Epidermal melanocyte (primary cell): ENCODE measurements around the gene COQ4.
A peak's percentile ranks its signal among the peaks of the same experiment; 100 is the strongest.

ENCODE experiments used
- DNase-seq: peaks from one replicate; pipeline ENCODE4 v3.0.0; 2011; ENCODE audit warnings: low spot score; ENCODE audit not compliant: insufficient read length

COQ4 gene

DNA sequence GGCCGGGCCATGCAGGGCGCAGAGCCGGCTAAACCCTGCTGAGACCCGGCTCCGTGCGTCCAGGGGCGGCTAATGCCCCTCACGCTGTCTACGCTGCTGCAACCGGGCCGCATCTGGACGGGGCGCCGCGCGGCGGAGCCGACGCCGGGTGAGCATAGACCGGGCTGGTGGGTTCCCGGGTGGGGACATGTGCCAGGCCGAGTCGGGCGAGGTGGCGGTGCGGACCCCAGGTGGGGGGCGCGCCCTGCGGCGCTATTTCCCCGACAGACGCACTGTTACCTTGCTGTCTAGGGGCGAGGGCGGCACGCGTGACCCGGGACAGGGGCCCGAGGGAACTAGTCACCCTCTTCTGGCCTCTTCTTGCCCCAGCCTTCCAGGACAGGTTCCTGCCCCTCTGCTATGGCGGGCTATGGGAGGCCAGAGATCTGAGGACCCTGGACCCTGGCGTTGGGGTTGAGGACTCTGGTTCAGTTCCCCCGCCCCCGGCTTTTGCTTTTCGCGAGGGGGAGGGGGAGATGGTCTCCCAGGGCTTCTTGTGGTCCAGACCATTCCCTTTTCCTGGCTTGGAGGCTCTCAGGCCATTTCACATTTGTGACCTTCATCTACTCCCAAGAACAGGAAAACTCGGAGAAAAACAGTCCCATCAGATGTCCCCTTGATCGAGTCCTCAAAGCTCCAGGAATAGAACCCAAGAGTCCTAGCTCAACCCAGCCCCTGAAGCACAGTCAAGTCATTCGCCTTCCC is 18.2 kb downstream of the COQ4 start:
- no peak for DNase-seq

DNA sequence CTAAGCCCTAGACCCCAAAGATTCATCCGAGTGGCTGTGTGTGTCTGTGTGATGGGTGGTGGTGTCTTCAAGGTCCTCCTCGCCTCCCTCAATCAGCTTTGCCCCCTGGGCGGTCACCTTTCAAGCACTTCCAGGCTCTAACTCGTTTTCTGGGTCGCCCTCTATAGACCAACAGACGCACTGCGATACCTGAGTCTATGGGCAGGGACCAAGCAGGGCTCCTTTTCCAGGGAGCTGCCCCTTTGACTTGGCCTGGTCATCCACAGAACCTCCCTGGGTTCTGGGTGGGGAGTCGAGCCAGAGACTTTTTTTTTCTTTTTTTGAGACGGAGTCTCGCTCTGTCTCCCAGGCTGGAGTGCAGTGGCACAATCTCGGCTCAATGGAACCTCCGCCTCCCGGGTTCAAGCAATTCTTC is 18.8 kb downstream of the COQ4 start:
- peak; percentile 83 for DNase-seq

DNA sequence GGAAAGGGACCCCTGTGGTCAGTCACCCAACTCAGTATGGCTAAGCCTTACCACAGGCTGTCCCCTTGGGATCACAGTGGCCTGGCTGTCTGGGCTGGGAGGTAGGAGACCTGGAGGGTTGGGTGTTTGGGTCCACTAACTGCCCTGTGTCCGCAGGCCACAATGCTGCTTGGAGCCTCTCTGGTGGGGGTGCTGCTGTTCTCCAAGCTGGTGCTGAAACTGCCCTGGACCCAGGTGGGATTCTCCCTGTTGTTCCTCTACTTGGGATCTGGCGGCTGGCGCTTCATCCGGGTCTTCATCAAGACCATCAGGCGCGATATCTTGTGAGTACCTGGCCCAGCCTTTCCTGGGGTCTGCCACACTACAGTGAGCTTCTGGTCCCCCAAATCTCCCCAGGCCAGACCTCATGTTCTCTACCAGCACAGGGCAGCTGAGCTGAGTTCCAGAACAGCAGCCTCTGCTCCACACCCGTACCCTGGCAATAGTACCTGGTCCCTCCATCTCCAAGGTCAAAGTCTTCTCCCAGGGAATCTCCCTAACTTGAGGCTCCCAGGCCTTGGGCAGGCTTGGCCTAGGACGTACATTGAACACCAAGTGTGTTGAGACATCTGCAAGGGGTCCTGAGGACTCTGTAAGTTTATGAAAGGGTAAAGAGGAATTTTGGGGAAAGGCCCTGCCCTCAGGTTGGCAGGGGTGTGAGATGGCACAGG is 20.5 kb downstream of the COQ4 start:
- no peak for DNase-seq

DNA sequence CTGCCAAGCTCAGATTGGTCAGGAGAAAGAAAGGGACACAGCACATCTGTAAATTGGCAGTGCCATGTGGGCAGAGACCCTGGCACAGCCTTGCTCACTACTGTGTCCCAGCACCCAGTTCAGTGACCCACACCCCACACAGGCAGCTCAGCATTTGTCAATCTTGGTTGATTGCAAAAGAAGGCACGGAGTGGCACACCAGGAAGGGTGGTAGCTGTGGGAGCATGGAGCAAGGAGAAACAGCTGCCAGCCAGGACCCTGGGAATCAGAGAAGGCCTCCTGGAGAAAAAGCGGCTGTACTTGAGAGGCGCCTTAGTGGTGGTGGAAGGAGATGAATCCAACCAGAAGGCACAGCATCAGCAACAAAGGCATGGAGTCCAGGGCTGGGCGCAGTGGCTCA is 21.2 kb downstream of the COQ4 start:
- DNase-seq = no peak

DNA sequence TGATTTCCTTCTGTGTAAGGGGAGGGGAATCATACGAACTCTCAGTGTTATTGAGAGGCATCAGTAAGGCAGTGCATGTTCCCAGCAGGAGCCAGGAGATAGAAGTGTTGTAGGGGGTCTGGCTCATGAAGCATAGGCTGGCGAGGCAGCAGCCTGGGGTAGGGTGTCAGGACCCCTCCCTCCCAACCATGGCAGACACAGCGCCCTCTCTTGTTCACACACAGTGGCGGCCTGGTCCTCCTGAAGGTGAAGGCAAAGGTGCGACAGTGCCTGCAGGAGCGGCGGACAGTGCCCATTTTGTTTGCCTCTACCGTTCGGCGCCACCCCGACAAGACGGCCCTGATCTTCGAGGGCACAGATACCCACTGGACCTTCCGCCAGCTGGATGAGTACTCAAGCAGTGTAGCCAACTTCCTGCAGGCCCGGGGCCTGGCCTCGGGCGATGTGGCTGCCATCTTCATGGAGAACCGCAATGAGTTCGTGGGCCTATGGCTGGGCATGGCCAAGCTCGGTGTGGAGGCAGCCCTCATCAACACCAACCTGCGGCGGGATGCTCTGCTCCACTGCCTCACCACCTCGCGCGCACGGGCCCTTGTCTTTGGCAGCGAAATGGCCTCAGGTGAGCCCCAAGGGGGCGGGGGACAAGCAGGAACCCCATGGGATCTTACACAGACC is 22.4 kb downstream of the COQ4 start:
- DNase-seq = no peak

DNA sequence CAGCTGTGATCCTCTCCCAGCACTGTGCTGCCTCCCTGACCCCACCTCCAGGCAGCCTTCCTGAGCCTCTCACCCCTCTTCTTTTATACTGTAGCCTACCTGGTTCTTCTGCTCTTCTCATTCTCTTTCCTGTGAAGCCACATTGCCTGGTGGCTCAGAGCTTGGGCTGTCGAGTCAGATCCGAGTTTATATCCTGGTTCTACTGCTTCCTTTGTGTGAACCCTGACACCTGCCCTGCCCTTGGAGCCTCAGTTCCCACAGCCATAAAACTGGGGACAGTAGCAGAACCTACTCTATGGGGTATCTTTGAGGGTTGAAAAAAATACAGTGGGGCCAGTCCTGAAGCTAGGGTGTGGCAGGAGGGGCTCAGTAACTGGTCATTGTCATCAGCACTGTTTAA is 26.5 kb downstream of the COQ4 start:
- no peak for DNase-seq

DNA sequence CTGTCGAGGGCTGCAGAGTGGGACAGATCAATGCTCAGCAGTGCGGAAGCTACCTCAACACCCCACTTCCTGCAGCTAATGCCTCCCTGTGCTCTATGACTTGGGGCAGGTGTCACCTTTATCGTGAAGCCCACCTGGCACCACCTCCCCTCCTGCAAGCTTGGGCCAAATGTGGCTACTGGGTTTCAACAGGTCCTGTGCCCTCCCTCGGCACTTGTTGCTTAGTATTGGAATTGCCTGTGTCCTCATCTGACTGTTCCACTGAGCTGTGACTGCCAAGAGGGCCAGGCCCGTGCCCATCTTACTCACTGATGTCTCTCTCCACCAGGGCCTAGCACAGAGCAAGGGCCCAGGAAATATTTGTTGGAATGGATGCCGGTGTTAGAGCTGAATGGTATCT is 27.1 kb downstream of the COQ4 start:
- no peak for DNase-seq

DNA sequence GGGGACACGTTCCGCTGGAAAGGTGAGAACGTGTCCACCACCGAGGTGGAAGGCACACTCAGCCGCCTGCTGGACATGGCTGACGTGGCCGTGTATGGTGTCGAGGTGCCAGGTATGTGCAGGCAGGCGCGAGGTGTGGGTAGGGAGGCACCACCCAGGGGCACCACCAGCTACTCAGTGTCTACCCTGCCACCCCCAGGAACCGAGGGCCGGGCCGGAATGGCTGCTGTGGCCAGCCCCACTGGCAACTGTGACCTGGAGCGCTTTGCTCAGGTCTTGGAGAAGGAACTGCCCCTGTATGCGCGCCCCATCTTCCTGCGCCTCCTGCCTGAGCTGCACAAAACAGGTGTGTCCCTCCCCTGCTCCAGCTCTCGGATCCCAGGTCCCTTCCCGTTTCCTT is 32.8 kb downstream of the COQ4 start:
- no peak for DNase-seq

DNA sequence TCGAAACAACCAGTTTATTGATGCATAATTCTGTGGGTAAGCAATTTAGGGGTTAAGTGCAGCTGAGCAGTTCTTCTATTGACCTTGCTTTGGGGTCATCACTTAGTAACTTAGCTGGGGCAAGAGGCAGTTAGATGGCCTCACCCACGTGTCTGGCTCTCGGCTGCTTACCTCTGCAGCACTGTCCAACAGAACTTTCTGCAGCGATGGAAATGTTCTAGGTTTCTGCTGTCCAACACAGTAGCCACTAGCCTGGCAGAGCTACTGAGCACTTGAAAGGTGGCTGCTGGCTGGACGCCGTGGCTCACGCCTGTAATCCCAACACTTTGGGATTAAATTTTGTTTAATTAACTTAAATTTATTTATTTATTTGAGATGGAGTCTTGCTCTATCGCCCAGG is 35.5 kb downstream of the COQ4 start:
- DNase-seq = no peak

DNA sequence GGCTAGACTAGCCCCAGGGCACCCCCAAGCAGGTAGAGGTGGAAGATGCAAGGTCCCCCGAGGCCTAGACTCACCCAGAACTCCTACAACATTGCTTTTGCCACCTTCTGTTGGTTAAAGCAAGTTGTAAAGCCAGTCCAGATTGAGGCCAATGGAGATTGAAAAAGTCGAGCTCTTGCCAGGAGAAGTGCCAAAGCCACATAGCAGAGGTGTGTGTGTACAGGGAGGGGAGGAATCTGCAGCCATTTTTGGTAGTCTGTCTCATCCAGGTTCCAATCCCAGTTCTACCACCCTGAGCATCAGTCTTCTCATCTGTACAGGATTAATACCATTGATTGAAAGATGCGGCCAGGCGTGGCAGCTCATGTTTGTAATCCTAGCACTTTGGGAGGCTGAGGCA is 36.2 kb downstream of the COQ4 start:
- DNase-seq = no peak

DNA sequence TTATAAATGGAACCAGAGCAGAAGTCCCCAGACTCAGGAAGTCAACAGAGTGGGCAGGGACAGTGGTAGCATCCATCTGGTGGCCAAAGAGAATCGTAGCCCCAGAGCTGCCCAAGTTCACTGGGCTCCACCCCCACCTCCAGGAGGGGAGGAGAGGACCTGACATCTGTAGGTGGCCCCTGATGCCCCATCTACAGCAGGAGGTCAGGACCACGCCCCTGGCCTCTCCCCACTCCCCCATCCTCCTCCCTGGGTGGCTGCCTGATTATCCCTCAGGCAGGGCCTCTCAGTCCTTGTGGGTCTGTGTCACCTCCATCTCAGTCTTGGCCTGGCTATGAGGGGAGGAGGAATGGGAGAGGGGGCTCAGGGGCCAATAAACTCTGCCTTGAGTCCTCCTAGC is 38.2 kb downstream of the COQ4 start:
- DNase-seq = no peak

DNA sequence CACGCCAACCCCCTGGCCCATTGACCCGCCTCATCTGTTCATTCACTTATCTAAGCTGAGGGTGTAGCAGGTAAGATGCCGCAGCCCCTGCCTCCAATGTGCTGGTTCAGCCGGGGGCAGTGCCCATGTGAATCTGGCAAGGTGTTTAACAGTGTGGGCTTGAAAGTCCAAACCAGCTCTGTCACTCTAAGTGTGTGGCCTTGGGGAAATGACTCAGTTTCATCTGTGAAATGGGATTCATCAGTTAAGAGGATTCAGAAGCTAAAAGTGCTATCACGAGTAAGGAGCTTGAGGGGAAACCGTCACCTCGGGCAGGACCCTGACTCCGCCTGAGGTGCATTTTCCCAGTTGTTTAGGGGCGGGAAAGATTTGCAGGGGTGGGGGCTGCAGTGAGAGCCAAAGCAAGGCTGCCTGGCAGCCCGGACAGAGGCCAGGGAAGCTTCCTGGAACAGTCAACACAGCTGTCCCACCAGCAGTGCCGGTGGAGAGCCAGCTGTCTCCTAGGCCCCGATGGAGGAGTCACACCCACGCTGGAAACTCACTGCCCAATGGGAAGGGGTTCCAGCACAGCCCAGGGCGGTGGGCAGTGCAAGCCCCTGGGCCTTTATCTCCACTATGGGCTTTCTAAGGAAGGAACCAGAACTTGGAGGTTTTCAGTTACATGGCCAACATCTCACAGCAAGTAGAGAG is 38.8 kb downstream of the COQ4 start:
- no peak for DNase-seq

DNA sequence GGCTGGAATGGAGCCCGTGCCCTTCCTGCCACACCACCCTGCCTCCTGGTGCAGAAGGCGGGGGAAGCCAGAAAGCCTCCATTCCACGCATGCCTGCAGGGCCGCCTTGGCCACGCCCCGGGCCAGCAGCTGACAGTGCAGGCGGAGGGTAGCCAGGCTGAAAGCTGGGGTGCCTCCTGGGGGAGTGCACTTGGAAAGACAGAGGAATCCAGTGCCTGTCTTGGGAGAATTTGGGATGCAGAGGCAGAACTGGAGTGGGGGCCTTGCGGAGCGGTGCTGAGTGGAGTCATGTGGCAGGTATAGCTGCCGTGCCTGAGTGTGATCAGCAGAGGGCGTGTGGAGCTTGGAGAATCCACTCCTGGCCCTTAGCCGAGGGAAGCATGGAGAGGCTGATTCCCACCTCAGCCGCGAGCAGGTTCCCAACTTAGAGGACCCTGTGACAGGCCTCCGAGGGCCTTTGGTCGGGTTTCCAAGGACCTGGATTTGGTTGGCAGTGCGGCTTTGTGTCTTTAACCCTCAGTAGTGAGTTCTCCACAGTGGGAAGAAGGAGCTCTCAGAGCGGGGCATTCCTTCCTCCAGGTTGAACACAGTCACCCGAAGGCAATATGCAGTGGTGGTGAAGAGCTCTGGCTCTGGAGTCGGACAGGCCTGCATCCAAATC is 39.5 kb downstream of the COQ4 start:
- peak; percentile 92 for DNase-seq

DNA sequence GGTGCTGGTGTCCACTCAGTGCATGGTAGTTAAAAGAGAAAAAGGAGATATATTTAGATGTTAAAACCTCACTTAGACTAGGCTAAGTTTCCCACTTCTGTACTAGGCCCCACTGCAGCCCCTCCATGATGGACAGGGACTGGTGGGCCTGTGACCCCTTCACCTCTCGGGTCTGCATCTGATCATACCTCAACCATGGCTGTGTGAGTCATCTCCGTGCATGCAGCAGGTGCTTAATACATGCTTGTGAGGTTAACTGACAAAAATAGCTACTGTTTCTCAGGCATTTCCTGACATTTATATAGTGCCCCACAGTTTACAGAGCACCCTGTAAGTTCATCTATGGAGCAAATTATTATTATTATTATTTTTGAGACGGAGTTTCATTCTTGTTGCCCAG is 40.1 kb downstream of the COQ4 start:
- no peak for DNase-seq

DNA sequence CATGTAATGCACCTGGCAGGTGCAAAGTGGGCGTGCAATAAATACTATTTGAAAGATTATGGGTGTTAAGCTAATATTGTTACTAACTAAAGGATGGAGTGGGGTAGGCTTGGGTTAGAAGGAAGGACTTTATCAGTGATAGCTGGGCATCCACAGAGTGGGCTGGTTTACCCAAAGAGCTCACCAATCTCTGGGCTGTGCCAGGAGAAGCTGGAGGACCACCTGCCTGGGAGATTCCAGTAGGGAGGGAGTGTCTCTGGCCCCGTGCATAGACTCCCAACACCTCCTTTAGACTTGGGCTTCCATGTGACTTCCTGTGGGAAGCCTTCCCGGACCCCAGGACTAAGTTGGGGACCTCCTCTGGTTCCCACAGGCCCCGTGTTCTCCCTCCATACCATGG is 42.9 kb downstream of the COQ4 start:
- DNase-seq = no peak

DNA sequence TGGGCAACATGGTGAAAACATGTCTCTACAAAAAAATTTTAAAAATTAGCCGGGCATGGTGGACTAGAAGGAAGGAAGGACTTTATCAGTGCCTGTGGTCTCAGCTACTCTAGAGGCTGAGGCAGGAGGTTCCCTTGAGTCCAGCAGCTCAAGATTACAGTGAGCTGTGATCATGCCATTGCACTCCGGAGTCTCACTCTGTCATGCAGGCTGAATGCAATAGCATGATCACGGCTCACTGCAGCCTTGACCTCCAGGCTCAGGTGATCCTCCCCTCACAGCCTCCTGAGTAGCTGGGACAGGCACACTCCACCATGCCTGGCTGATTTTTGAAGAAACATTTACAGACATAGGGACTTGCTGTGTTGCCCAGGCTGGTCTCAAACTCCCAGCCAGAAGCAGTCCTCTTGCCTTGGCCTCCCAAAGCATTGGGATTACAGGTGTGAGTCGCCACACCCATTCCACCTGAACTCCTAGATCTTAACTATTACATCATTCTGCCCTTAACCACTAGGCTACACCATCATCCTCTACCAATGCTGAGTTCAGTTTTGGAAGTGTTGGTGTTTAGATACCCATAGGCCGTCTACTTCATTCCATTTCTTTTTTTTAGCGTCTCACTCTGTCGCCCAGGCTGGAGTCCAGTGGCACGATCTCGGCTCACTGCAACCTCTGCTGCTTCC is 46.5 kb downstream of the COQ4 start:
- no peak for DNase-seq

DNA sequence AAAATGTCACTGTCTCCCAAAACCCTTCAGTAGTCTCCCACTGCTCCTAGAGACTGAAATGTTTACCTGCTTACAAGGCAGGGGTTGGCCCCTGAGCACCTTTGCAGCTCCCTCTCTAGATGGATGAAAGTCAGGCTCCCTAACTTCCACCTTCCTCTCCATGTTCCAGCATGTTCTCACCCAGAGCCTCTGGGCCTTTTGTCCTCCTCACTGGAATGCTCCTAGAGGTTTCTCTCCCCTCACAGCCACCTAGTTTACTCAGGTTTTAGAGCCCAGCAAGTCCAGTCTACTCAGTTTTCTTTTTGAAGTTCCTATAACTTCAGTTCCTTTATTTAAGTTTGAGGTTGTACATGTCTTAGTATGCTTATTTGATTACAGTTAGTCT is 47.7 kb downstream of the COQ4 start:
- DNase-seq = no peak

DNA sequence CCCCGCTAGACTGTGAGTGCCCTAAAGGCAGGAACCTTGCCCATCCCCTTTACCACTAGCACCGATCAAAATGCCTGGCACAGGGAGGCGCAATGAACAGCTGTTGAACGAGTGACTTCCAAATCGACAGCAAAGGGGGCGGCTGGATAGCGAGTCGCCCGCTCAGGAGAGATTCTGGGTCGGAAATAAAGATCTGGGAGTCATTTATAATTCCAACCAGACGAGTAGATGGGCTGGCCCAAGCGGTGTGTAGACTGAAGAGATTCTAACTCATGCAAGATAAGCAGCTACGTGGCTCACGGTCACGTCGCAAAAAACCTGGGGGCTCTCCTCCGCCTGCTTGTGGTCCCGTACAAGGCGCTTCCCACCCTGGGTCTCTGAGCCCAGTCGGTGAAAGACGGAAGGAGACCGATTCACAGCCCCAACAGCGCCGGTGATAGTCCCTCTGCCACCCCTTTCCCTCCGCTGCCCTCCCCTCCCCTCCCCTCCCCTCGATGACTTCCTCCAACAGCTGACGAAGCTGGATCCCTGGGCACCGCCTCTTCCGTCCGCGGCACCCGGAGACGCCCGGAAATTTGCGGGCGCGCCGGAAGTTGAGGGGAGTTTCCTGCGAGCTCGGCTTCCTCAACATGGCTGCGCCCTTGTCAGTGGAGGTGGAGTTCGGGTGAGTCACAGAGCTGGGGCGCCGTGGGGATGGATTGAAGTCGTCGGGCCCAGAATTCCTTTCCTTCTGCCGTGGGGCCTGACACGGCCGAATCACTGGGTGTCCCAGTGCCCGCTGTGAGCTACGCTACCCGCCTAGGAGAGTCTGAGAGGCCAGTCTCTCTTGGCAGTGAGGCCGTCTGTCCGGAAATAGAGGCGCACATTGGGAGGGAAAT is 48.4 kb downstream of the COQ4 start, which contains the start of gene URM1:
URM1 (plus strand) TSS at position 623 of the 878 bp plus-strand sequence; CDS start at position 630, 7 bp downstream.
- DNase-seq = peak; percentile 95

DNA sequence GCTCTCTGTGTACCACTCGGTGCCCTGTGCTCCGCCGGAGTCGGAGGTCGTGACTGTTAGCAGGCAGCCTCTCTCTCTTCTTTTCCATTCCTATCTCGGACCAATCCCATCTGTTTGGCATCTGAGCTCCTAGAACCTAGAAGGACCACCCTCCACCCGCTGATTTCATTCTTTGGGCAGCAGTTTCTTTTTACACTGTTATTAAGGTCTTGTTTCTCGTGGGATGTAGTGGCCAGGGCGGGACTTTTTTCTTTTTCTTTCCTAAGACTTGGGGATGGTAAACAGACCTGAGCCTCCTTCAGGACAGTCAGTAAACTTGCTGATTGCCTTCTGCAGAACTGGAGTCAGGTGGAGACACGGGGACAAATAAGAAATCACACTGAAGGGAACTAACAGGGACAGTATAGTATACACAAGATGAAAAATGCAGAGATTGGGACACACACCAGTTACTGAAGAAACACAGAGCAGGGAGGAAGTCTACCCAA is 49.0 kb downstream of the COQ4 start:
- no peak for DNase-seq

DNA sequence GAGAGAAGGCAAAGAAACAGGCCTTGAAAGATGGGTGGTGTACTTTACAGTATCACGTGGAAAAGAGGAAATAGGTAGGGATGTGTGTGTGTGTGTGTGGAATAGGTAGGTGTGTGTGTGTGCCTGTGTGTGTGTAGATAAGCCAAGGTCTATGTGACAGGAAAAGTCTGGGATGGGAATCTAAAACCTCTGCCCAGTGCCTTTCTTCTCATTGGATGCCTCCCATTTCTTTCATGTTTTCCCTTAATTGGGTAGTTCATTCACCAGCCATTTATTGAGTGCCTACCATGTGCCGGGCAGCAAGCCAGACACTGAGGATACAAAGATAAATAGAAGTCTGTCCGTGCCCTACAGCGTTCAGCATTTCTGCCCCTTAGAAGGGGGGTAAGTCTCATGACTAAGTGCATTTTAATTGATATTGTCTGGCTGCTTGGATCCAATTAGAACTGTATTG is 49.6 kb downstream of the COQ4 start:
- peak; percentile 75 for DNase-seq
